Sigmoid colon (tissue), 4 donors: ENCODE data around the gene SLC13A4.

ENCODE experiments used
- EP300 ChIP-seq, 4 donors: sonication (generic); formaldehyde crosslinking; IDR thresholded peaks; one replicate each; pipeline ENCODE4 v1.6.1; 2017; ENCODE audit warnings: antibody characterized with exemption in 4 of 4
- POLR2A ChIP-seq, 2 donors: fragments of 450-650 bp; IDR thresholded peaks; one replicate each; pipeline ENCODE4 v1.6.1; 2016; ENCODE audit warnings: antibody characterized with exemption in 2 of 2, mild to moderate bottlenecking in 2 of 2, moderate library complexity in 2 of 2
- POLR2AphosphoS5 ChIP-seq, 4 donors: sonication (generic); formaldehyde crosslinking; IDR thresholded peaks; one replicate each; pipeline ENCODE4 v1.6.1; 2017; ENCODE audit warnings: antibody characterized with exemption in 4 of 4
- TF ChIP-seq, protein P1 (sequence below), 4 experiments: fragments of 450-650 bp in 3 of 4; fragments of 200-600 bp in 1 of 4; IDR thresholded peaks; one replicate each; pipeline ENCODE4 v1.5.1; 2016 to 2019; ENCODE audit warnings: antibody characterized with exemption in 4 of 4, mild to moderate bottlenecking in 3 of 4, moderate library complexity in 2 of 4

GRCh38 chr7:135713836-135714470, 14.0 kb downstream of the SLC13A4 start:
- TF ChIP-seq EP300 (IDR thresholded peaks at IDR 0.05) (no peak), POLR2A (IDR thresholded peaks at IDR 0.05) (no peak), POLR2AphosphoS5 (IDR thresholded peaks at IDR 0.05) (no peak)
- TF ChIP-seq, protein P1, sequence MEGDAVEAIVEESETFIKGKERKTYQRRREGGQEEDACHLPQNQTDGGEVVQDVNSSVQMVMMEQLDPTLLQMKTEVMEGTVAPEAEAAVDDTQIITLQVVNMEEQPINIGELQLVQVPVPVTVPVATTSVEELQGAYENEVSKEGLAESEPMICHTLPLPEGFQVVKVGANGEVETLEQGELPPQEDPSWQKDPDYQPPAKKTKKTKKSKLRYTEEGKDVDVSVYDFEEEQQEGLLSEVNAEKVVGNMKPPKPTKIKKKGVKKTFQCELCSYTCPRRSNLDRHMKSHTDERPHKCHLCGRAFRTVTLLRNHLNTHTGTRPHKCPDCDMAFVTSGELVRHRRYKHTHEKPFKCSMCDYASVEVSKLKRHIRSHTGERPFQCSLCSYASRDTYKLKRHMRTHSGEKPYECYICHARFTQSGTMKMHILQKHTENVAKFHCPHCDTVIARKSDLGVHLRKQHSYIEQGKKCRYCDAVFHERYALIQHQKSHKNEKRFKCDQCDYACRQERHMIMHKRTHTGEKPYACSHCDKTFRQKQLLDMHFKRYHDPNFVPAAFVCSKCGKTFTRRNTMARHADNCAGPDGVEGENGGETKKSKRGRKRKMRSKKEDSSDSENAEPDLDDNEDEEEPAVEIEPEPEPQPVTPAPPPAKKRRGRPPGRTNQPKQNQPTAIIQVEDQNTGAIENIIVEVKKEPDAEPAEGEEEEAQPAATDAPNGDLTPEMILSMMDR (IDR thresholded peaks at IDR 0.05) = no peak
